DOHH2 (cell line): ENCODE data around the gene SMARCAL1.

Experiments used
- H3F3A ChIP-seq: fragments of 200-600 bp; sonication (generic), shearing (Covaris generic); 2 replicates; pipeline ENCODE4 v1.6.0; 2016; ENCODE audit warnings: antibody characterized with exemption, mild to moderate bottlenecking; ENCODE audit not compliant: control insufficient read depth, insufficient read depth
- H3K27ac ChIP-seq: fragments of 200-600 bp; sonication (generic); 2 replicates; pipeline ENCODE4 v1.5.1; 2014; ENCODE audit warnings: low read depth, mild to moderate bottlenecking, low read length, moderate library complexity
- H3K27me3 ChIP-seq: fragments of 200-600 bp; sonication (generic); 2 replicates; pipeline ENCODE4 v1.6.1; 2014; ENCODE audit warnings: mild to moderate bottlenecking, low read length, mixed read lengths; ENCODE audit not compliant: control insufficient read depth
- H3K36me3 ChIP-seq: fragments of 200-600 bp; sonication (generic); 2 replicates; pipeline ENCODE4 v1.6.1; 2014; ENCODE audit warnings: mild to moderate bottlenecking, low read length, moderate library complexity, mixed read lengths; ENCODE audit not compliant: control insufficient read depth
- H3K4me1 ChIP-seq: fragments of 200-600 bp; sonication (generic); 2 replicates; pipeline ENCODE4 v1.6.1; 2014; ENCODE audit warnings: mild to moderate bottlenecking, low read length, mixed read lengths; ENCODE audit not compliant: control insufficient read depth
- H3K4me2 ChIP-seq: fragments of 200-600 bp; sonication (generic); 2 replicates; pipeline ENCODE4 v1.6.0; 2014; ENCODE audit warnings: mild to moderate bottlenecking, low read length, moderate library complexity
- H3K4me3 ChIP-seq: fragments of 200-600 bp; sonication (generic); 2 replicates; pipeline ENCODE4 v1.5.1; 2014; ENCODE audit warnings: mild to moderate bottlenecking, low read length, mixed read lengths
- H3K79me2 ChIP-seq: fragments of 200-600 bp; sonication (generic); 2 replicates; pipeline ENCODE4 v1.6.1; 2014; ENCODE audit warnings: mild to moderate bottlenecking, low read length, mixed read lengths; ENCODE audit not compliant: control insufficient read depth
- H3K9me2 ChIP-seq: fragments of 200-600 bp; sonication (generic); replicated peaks from 2 replicates; pipeline ENCODE4 v1.6.1; 2014; ENCODE audit warnings: mild to moderate bottlenecking, low read length, mixed read lengths; ENCODE audit not compliant: control insufficient read depth
- H3K9me3 ChIP-seq: fragments of 200-600 bp; sonication (generic); 2 replicates; pipeline ENCODE4 v1.6.1; 2014; ENCODE audit warnings: antibody characterized with exemption, low read length, mixed read lengths; ENCODE audit not compliant: control insufficient read depth, insufficient read depth
- H4K20me1 ChIP-seq: fragments of 200-600 bp; sonication (generic); 2 replicates; pipeline ENCODE4 v1.6.0; 2014; ENCODE audit warnings: low read depth, mild to moderate bottlenecking, antibody characterized with exemption, low read length, moderate library complexity; ENCODE audit not compliant: control insufficient read depth, insufficient read depth
- CTCF ChIP-seq: fragments of 200-600 bp; sonication (generic); IDR thresholded peaks from one replicate; pipeline ENCODE4 v1.5.1; 2014; ENCODE audit warnings: antibody characterized with exemption, mild to moderate bottlenecking, low read depth, low read length; ENCODE audit not compliant: poor library complexity, severe bottlenecking
- EZH2phosphoT487 ChIP-seq: fragments of 200-600 bp; sonication (generic); IDR thresholded peaks from 2 replicates; pipeline ENCODE4 v1.6.1; 2017; ENCODE audit warnings: borderline replicate concordance, mild to moderate bottlenecking, antibody characterized with exemption, low read length, moderate library complexity, mixed read lengths

Gene SMARCAL1

GRCh38 chr2:216492597-216493333 lies 80.5 kb downstream of the SMARCAL1 start:
- peaks cover 35% of the 10 kb centered on the region for H3K79me2 ChIP-seq
- H3K4me3 ChIP-seq: peak overlapping the region; percentile 66
- H4K20me1 ChIP-seq: no peaks in the 10 kb centered on the region
- H3F3A ChIP-seq: peaks cover 34% of the 10 kb centered on the region
- H3K36me3 ChIP-seq: peaks cover 9% of the 10 kb centered on the region; the same call in 1 of the 2 replicates
- no peaks in the 10 kb centered on the region for H3K27me3 ChIP-seq
- no peaks in the 10 kb centered on the region for H3K9me2 ChIP-seq
- TF ChIP-seq CTCF: no peak
- no peak for TF ChIP-seq EZH2phosphoT487
- H3K4me1 ChIP-seq: peaks cover 79% of the 10 kb centered on the region
- no peaks in the 10 kb centered on the region for H3K9me3 ChIP-seq
- peak overlapping the region; percentile 83 for H3K4me2 ChIP-seq
- H3K27ac ChIP-seq: peak overlapping the region; percentile 96

GRCh38 chr2:216493334-216493685 lies 81.0 kb downstream of the SMARCAL1 start:
- Histone ChIP-seq H3K4me1 (peaks cover 79% of the 10 kb centered on the region), H3K9me2 (no peaks in the 10 kb centered on the region), H3K79me2 (peaks cover 40% of the 10 kb centered on the region), H3K4me2 (peak overlapping the region; percentile 83), H3K27ac (peak overlapping the region; percentile 96), H4K20me1 (no peaks in the 10 kb centered on the region), H3K27me3 (no peaks in the 10 kb centered on the region), H3K36me3 (peaks cover 13% of the 10 kb centered on the region; the same call in 1 of the 2 replicates), H3F3A (peaks cover 34% of the 10 kb centered on the region), H3K9me3 (no peaks in the 10 kb centered on the region), H3K4me3 (peak overlapping the region; percentile 66)
- TF ChIP-seq CTCF (no peak), EZH2phosphoT487 (no peak)

GRCh38 chr2:216495656-216496055 lies 83.4 kb downstream of the SMARCAL1 start:
- Histone ChIP-seq H3K36me3 (peaks cover 33% of the 10 kb centered on the region), H3K9me2 (no peaks in the 10 kb centered on the region), H4K20me1 (peaks cover 15% of the 10 kb centered on the region; the same call in 1 of the 2 replicates), H3K79me2 (peaks cover 64% of the 10 kb centered on the region), H3K27me3 (no peaks in the 10 kb centered on the region), H3K4me2 (peak overlapping the region; percentile 66), H3F3A (peaks cover 50% of the 10 kb centered on the region), H3K27ac (peak overlapping the region; percentile 96), H3K4me3 (peak overlapping the region; percentile 49), H3K9me3 (no peaks in the 10 kb centered on the region), H3K4me1 (peaks cover 80% of the 10 kb centered on the region)
- TF ChIP-seq EZH2phosphoT487 (no peak), CTCF (no peak)
